Upper lobe of left lung (tissue), 4 donors: ENCODE measurements around the gene MAPK11.

Experiments used
- POLR2A ChIP-seq, 4 donors: fragments of 450-650 bp; IDR thresholded peaks; one replicate each; pipeline ENCODE4 v1.5.1; 2016 to 2017; ENCODE audit warnings: antibody characterized with exemption in 4 of 4, mild to moderate bottlenecking in 2 of 4
- POLR2AphosphoS5 ChIP-seq, 2 donors: sonication (generic); formaldehyde crosslinking; IDR thresholded peaks; one replicate each; pipeline ENCODE4 v1.5.1; 2017; ENCODE audit warnings: antibody characterized with exemption in 2 of 2

- no peak for TF ChIP-seq POLR2AphosphoS5 (IDR thresholded peaks at IDR 0.05)
- TF ChIP-seq POLR2A (IDR thresholded peaks at IDR 0.05), result no peak
Measured at GRCh38 chr22:50222508-50222907, 47.7 kb downstream of the MAPK11 start.
